ENCODE measurements around the gene KRT74.

DNA sequence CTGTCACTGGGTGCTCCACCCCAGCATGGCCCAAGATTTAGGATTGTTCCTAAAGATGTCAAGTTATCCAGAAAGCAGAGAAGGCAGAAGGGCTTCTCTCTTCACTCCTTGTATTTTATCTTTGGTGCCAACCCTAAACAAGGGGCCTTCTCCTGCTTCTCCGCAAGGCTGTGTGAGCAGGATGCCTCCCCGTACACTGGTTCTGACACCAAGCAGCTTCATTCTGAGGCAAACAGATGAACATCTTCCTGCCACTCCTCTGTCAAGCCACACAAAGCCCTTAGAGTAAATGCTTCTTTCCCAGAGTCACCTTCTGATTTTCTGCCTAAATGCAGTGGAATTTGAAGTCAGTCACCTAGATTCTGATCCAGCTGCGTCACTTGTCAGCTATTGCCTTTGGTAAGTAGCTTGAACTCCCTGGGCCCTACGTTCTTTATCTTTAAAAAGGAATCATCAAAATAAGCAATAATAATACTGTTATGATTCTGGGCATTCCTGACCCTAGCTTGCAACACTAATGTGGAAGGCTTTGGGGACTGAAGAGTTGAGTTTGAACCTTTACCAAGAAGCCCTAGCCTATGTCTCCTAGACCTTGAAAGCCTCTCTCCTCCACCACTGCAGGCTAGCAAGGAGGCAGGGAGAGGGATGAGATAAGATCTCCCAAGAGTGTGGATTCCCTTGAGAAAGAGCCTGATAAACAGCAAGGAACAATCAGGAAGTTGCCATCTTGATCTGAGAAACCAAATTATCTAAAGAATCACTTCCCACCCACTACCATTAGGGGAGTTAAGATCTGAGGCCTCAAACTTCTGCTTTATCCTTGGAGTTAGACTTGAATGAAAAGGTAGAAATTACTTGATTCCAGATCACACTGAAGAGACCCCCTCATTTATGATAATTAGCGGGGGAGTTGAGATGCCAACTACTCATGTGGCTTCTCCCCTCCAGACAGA lies 39.1 kb upstream of the KRT74 start:
- TF ChIP-seq CTCF (IDR thresholded peaks at IDR 0.05) = no peak
- no peak for TF ChIP-seq OVOL2 (CRISPR knock-in tag; IDR thresholded peaks at IDR 0.05; ENCODE audit: borderline replicate concordance)
- no peak for TF ChIP-seq SP1 (CRISPR knock-in tag; conservative IDR thresholded peaks at IDR 0.05)
- no peak for TF ChIP-seq E2F5 (CRISPR knock-in tag; IDR thresholded peaks at IDR 0.05)
- TF ChIP-seq, protein P1, sequence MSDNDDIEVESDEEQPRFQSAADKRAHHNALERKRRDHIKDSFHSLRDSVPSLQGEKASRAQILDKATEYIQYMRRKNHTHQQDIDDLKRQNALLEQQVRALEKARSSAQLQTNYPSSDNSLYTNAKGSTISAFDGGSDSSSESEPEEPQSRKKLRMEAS (CRISPR knock-in tag; IDR thresholded peaks at IDR 0.05) = no peak
- no peak for TF ChIP-seq CREB1 (CRISPR knock-in tag; IDR thresholded peaks at IDR 0.05)
- no peak for TF ChIP-seq USF2 (CRISPR knock-in tag; IDR thresholded peaks at IDR 0.05)
